ENCODE results near the gene ARHGAP15.

ARHGAP15 gene

DNA sequence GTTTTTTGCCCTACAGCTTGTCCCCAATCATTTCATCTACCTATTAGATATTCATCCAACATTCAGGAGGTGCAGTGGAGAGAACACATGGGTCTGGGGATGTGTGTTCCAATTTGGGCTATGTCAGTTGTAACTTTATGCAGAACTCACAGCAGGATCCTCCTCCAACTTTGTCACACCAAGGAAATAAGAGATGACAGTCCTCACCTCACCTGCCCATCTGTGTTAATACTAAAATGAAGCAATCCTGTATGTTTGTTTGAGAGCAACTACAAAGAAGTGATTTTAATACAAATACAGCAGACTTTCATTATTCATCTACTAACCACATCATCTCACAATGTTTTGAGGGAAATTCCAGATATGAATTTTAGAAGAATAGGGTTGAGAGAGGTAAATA is 126.7 kb downstream of the ARHGAP15 start:
- TF ChIP-seq, protein P1, sequence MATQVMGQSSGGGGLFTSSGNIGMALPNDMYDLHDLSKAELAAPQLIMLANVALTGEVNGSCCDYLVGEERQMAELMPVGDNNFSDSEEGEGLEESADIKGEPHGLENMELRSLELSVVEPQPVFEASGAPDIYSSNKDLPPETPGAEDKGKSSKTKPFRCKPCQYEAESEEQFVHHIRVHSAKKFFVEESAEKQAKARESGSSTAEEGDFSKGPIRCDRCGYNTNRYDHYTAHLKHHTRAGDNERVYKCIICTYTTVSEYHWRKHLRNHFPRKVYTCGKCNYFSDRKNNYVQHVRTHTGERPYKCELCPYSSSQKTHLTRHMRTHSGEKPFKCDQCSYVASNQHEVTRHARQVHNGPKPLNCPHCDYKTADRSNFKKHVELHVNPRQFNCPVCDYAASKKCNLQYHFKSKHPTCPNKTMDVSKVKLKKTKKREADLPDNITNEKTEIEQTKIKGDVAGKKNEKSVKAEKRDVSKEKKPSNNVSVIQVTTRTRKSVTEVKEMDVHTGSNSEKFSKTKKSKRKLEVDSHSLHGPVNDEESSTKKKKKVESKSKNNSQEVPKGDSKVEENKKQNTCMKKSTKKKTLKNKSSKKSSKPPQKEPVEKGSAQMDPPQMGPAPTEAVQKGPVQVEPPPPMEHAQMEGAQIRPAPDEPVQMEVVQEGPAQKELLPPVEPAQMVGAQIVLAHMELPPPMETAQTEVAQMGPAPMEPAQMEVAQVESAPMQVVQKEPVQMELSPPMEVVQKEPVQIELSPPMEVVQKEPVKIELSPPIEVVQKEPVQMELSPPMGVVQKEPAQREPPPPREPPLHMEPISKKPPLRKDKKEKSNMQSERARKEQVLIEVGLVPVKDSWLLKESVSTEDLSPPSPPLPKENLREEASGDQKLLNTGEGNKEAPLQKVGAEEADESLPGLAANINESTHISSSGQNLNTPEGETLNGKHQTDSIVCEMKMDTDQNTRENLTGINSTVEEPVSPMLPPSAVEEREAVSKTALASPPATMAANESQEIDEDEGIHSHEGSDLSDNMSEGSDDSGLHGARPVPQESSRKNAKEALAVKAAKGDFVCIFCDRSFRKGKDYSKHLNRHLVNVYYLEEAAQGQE (IDR thresholded peaks at IDR 0.05; ENCODE audit: insufficient replicate concordance, low read depth) = no peak
- Histone ChIP-seq H3K27ac (replicated peaks) (no peak overlapping the region), H3K27me3 (ENCODE audit: insufficient read depth, poor library complexity, severe bottlenecking) (no peaks in the 10 kb centered on the region), H3K4me3 (replicated peaks; ENCODE audit: insufficient read depth, low read length) (no peak overlapping the region)
- DNase-seq (ENCODE audit: low read depth in 1 of 2, low spot score in 1 of 2) = no peak

DNA sequence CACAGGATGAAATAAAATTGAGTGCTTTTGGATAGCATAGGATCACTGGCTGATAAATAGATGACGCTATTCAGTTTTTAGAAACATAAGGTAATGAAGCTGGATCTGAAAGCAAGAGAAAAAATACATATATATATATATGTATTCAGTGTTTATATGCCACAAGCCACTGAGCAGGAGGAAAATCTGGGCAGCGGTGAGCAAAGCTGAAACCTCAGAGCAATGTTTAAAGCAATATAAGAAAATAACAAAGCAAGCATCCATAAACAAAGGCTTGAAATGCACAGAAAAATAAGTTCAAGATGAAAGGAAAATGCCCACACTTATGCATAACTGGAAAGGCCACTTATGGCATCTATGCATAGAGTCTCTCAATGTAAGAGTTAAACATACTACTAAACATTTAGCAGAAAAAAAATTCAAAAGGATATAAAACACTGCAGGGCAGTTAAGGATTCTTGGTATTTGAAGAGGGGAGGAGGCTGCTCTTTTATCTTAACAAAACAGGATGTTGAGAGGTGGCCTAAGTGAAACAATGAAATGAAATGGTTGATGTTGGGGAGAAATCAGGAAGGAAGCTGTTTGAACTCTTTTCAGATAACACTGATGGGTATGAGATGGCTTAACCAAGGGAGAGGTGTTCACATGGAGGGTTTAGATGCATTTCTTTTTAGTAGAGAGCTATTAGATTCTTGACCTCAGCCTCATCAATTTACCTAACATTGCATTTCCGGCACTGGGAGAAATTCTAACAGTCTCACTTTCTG is 129.1 kb downstream of the ARHGAP15 start:
- no peak for DNase-seq (ENCODE audit: low read depth in 1 of 2, low spot score in 1 of 2)
- TF ChIP-seq, protein P2, sequence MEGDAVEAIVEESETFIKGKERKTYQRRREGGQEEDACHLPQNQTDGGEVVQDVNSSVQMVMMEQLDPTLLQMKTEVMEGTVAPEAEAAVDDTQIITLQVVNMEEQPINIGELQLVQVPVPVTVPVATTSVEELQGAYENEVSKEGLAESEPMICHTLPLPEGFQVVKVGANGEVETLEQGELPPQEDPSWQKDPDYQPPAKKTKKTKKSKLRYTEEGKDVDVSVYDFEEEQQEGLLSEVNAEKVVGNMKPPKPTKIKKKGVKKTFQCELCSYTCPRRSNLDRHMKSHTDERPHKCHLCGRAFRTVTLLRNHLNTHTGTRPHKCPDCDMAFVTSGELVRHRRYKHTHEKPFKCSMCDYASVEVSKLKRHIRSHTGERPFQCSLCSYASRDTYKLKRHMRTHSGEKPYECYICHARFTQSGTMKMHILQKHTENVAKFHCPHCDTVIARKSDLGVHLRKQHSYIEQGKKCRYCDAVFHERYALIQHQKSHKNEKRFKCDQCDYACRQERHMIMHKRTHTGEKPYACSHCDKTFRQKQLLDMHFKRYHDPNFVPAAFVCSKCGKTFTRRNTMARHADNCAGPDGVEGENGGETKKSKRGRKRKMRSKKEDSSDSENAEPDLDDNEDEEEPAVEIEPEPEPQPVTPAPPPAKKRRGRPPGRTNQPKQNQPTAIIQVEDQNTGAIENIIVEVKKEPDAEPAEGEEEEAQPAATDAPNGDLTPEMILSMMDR (IDR thresholded peaks at IDR 0.05; ENCODE audit: insufficient read depth, low read length) = no peak
- TF ChIP-seq POLR2AphosphoS5 (IDR thresholded peaks at IDR 0.05; ENCODE audit: low read depth) (no peak), GABPA (IDR thresholded peaks at IDR 0.05; ENCODE audit: low read depth) (no peak), SPI1 (IDR thresholded peaks at IDR 0.05; ENCODE audit: borderline replicate concordance, low read depth) (no peak)
- TF ChIP-seq, protein P1 (IDR thresholded peaks at IDR 0.05; ENCODE audit: insufficient replicate concordance, low read depth) = no peak
- Histone ChIP-seq H3K27ac (replicated peaks) (no peak overlapping the region), H3K4me3 (replicated peaks; ENCODE audit: insufficient read depth, low read length) (no peak overlapping the region), H3K27me3 (ENCODE audit: insufficient read depth, poor library complexity, severe bottlenecking) (no peaks in the 10 kb centered on the region)

DNA sequence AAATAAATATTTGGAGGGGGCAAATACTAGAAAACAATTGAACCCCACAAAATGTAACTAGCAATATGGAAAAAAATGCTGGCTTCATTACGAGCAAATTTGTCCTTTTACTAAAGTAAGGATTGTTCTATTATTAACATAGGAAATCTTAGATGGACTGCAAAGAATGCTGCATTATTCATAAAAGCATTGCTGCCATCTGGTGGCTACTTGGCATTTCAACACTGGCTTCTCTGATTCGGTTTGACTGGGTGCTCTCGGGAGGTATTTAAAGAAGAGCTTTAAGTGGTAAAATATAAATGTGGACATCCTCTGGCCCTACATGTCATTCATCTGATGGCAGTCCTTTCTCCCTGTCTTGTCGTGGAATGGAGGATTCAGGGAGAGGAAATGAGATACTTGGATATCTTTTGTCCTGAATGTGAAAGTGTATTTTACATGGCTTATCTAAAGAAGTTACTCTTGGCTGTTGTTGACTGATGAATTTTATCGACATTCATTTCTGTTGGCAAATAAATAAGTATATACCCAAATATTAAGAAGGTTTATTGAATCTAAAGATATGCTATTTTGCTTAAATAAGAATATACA is 130.2 kb downstream of the ARHGAP15 start:
- Histone ChIP-seq H3K4me3 (replicated peaks; ENCODE audit: insufficient read depth, low read length) (no peak overlapping the region), H3K27me3 (ENCODE audit: insufficient read depth, poor library complexity, severe bottlenecking) (no peaks in the 10 kb centered on the region), H3K27ac (replicated peaks) (no peak overlapping the region)
- no peak for TF ChIP-seq POLR2AphosphoS5 (IDR thresholded peaks at IDR 0.05; ENCODE audit: low read depth)
- TF ChIP-seq, protein P2 (IDR thresholded peaks at IDR 0.05; ENCODE audit: insufficient read depth, low read length) = peak; percentile 60
- DNase-seq (ENCODE audit: low read depth in 1 of 2, low spot score in 1 of 2) = peak; percentile 13 to 68

DNA sequence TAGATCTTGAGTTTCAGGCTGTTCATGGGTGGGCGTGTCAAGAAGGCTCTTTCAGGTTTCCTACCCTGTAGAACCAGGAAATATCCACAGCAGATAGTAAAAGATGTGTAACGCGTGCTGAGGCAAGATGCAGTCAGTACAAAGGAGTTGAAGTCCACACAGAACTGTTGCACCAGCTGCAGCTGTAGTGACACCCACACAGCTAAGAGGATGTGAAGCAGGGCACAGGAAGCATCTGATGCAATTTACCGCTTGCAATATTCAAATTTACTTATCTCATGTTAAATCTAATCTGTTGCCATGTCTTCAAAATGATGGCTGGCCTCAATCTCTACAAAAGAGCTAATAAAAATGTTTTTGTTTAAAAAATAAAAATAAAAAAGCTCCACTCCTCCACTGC is 132.8 kb downstream of the ARHGAP15 start:
- DNase-seq (ENCODE audit: low read depth in 1 of 2, low spot score in 1 of 2) = peak; percentile 60 to 90
- H3K4me3 ChIP-seq (replicated peaks; ENCODE audit: insufficient read depth, low read length) = no peak overlapping the region
- peak; percentile 89 for TF ChIP-seq POLR2AphosphoS5 (IDR thresholded peaks at IDR 0.05; ENCODE audit: low read depth)
- TF ChIP-seq SPI1 (IDR thresholded peaks at IDR 0.05; ENCODE audit: borderline replicate concordance, low read depth) = peak; percentile 2; the same call in 1 of the 2 replicates
- TF ChIP-seq, protein P1 (IDR thresholded peaks at IDR 0.05; ENCODE audit: insufficient replicate concordance, low read depth) = no peak
- TF ChIP-seq GABPA (IDR thresholded peaks at IDR 0.05; ENCODE audit: low read depth) = no peak
- TF ChIP-seq, protein P2 (IDR thresholded peaks at IDR 0.05; ENCODE audit: insufficient read depth, low read length) = no peak
- no peaks in the 10 kb centered on the region for H3K27me3 ChIP-seq (ENCODE audit: insufficient read depth, poor library complexity, severe bottlenecking)
- peak overlapping the region; percentile 63 for H3K27ac ChIP-seq (replicated peaks)

Data from HL-60 (cell line).